SK-N-SH (cell line): Measurements from ENCODE around the gene RUVBL2.

ENCODE experiments used
- EZH2phosphoT487 ChIP-seq: fragments of 200-600 bp; sonication (generic); IDR thresholded peaks from 2 replicates; pipeline ENCODE4 v1.6.1; 2017; ENCODE audit warnings: low read depth, mixed run types, mild to moderate bottlenecking, antibody characterized with exemption, moderate library complexity, borderline replicate concordance
- JUND ChIP-seq: IDR thresholded peaks from 2 replicates; pipeline ENCODE4 v1.4.0; 2012
- MXI1 ChIP-seq: IDR thresholded peaks from 2 replicates; pipeline ENCODE4 v1.6.1; 2012; ENCODE audit warnings: mild to moderate bottlenecking, low read depth, low read length, improper control_type of control experiment
- POLR2AphosphoS5 ChIP-seq: IDR thresholded peaks from 2 replicates; pipeline ENCODE4 v1.6.1; 2012; ENCODE audit warnings: low read depth, low read length
- TAF1 ChIP-seq: IDR thresholded peaks from 2 replicates; pipeline ENCODE4 v1.6.1; 2012; ENCODE audit warnings: low read depth, mild to moderate bottlenecking, low read length, moderate library complexity, borderline replicate concordance
- TEAD4 ChIP-seq: IDR thresholded peaks from 2 replicates; pipeline ENCODE4 v1.4.0; 2012; ENCODE audit warnings: mild to moderate bottlenecking, borderline replicate concordance; ENCODE audit not compliant: insufficient read depth
- YY1 ChIP-seq: IDR thresholded peaks from 2 replicates; pipeline ENCODE4 v1.4.0; 2012; ENCODE audit warnings: low read depth, mild to moderate bottlenecking
- TF ChIP-seq, protein P1 (sequence below): fragments of 200-600 bp; sonication (generic); IDR thresholded peaks from 2 replicates; pipeline ENCODE4 v1.6.1; 2017; ENCODE audit warnings: antibody characterized with exemption, mild to moderate bottlenecking, moderate library complexity
- TF ChIP-seq, protein P2 (sequence below): IDR thresholded peaks from 2 replicates; pipeline ENCODE4 v1.6.1; 2012; ENCODE audit warnings: mild to moderate bottlenecking, low read depth, low read length, moderate library complexity
- TF ChIP-seq, protein P3 (sequence below): IDR thresholded peaks from 2 replicates; pipeline ENCODE4 v1.4.0; 2012; ENCODE audit warnings: low read depth

DNA sequence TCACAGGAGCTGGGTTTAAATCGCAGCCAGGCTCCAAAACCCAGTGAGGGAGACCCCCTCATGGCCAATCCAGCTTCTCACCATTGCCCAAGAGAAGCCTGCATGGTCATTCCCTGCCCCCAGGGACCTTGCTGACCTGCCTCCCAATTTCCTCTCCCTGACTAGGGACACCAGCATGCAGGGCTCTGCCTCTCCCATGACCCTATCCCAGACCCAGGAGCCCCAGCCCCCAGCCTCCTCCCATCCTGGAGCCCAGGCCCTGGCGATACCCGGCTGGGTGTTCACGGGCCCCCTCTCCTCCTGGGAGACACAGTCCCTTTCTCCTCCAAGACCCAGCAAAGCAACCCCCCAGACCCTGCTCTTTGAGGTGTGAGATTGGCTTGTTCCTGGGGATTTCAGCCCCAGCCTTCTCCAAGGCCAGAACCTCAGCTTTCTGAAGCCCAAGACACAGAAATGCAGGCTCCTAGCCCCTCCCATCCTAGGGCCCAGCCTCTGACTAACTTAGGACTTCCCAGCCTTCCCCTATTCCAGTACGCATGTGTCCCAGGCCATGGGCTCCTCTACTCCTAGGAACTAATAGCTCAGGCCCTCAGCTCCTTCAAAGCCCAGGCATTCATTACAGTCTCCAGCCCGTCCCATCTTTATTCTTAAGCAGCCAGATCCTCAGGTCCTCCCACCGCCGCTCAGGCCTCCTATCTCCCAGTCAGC lies 1.7 kb upstream of the RUVBL2 start:
- TF ChIP-seq, protein P1, sequence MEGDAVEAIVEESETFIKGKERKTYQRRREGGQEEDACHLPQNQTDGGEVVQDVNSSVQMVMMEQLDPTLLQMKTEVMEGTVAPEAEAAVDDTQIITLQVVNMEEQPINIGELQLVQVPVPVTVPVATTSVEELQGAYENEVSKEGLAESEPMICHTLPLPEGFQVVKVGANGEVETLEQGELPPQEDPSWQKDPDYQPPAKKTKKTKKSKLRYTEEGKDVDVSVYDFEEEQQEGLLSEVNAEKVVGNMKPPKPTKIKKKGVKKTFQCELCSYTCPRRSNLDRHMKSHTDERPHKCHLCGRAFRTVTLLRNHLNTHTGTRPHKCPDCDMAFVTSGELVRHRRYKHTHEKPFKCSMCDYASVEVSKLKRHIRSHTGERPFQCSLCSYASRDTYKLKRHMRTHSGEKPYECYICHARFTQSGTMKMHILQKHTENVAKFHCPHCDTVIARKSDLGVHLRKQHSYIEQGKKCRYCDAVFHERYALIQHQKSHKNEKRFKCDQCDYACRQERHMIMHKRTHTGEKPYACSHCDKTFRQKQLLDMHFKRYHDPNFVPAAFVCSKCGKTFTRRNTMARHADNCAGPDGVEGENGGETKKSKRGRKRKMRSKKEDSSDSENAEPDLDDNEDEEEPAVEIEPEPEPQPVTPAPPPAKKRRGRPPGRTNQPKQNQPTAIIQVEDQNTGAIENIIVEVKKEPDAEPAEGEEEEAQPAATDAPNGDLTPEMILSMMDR, result no peak
- no peak for TF ChIP-seq JUND
- TF ChIP-seq, protein P2, sequence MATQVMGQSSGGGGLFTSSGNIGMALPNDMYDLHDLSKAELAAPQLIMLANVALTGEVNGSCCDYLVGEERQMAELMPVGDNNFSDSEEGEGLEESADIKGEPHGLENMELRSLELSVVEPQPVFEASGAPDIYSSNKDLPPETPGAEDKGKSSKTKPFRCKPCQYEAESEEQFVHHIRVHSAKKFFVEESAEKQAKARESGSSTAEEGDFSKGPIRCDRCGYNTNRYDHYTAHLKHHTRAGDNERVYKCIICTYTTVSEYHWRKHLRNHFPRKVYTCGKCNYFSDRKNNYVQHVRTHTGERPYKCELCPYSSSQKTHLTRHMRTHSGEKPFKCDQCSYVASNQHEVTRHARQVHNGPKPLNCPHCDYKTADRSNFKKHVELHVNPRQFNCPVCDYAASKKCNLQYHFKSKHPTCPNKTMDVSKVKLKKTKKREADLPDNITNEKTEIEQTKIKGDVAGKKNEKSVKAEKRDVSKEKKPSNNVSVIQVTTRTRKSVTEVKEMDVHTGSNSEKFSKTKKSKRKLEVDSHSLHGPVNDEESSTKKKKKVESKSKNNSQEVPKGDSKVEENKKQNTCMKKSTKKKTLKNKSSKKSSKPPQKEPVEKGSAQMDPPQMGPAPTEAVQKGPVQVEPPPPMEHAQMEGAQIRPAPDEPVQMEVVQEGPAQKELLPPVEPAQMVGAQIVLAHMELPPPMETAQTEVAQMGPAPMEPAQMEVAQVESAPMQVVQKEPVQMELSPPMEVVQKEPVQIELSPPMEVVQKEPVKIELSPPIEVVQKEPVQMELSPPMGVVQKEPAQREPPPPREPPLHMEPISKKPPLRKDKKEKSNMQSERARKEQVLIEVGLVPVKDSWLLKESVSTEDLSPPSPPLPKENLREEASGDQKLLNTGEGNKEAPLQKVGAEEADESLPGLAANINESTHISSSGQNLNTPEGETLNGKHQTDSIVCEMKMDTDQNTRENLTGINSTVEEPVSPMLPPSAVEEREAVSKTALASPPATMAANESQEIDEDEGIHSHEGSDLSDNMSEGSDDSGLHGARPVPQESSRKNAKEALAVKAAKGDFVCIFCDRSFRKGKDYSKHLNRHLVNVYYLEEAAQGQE, result no peak
- peak; percentile 56; the same call in 1 of the 2 replicates for TF ChIP-seq TAF1
- TF ChIP-seq, protein P3, sequence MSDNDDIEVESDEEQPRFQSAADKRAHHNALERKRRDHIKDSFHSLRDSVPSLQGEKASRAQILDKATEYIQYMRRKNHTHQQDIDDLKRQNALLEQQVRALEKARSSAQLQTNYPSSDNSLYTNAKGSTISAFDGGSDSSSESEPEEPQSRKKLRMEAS, result no peak
- no peak for TF ChIP-seq TEAD4
- TF ChIP-seq POLR2AphosphoS5, result peak; percentile 47; the same call in 1 of the 2 replicates
- no peak for TF ChIP-seq EZH2phosphoT487
- TF ChIP-seq MXI1, result no peak; the same call in 1 of the 2 replicates
- no peak for TF ChIP-seq YY1
